Vagina (tissue), 2 donors: ENCODE measurements around the gene UMODL1. TPM values are rescaled to one million over a fixed set of nuclear protein-coding genes. Genes with fewer than 3 reads are reported as not detected.
A peak's percentile ranks its signal among the peaks of the same experiment; 100 is the strongest.
"Not testable (repeated sequence)": the region's sequence is repeated elsewhere in the genome, so short reads cannot be mapped to it uniquely, and the experiment has no call there.

Experiments
- DNase-seq, 2 donors: peaks; one replicate each; pipeline ENCODE4 v3.0.0-alpha.2; 2017; ENCODE audit errors: extremely low spot score in 2 of 2
- H3K27ac ChIP-seq: fragments of 200-600 bp; sonication (generic); one replicate; pipeline ENCODE4 v1.5.1; 2019
- H3K27me3 ChIP-seq: fragments of 200-600 bp; sonication (generic); one replicate; pipeline ENCODE4 v1.5.1; 2019
- H3K36me3 ChIP-seq, 2 donors: fragments of 200-600 bp; sonication (generic); one replicate each; pipeline ENCODE4 v1.5.1; 2017 to 2019
- H3K4me1 ChIP-seq: fragments of 200-600 bp; sonication (generic); one replicate; pipeline ENCODE4 v1.5.1; 2019
- H3K4me3 ChIP-seq, 2 donors: fragments of 200-600 bp; sonication (generic); 1 replicate in 1 of 2; 2 replicates in 1 of 2; pipeline ENCODE4 v1.5.1; 2016 to 2019
- H3K9me3 ChIP-seq: fragments of 200-600 bp; sonication (generic); one replicate; pipeline ENCODE4 v1.5.1; 2019
- POLR2A ChIP-seq, 2 donors: fragments of 450-650 bp; IDR thresholded peaks; one replicate each; pipeline ENCODE4 v1.6.1; 2017; ENCODE audit warnings: antibody characterized with exemption in 2 of 2, mild to moderate bottlenecking in 2 of 2, moderate library complexity in 2 of 2
- POLR2AphosphoS5 ChIP-seq, 2 donors: sonication (generic); formaldehyde crosslinking; IDR thresholded peaks; one replicate each; pipeline ENCODE4 v1.9.0; 2017; ENCODE audit warnings: antibody characterized with exemption in 2 of 2, mild to moderate bottlenecking in 2 of 2, low read depth in 1 of 2; ENCODE audit not compliant: insufficient read depth in 1 of 2
- intact Hi-C: fragments of 100-400 bp; cut with DNase I; formaldehyde crosslinking; loops from one replicate; pipeline ENCODE4 v1.15.1; 2023
- total RNA-seq: library from RNA; depleted of rRNA; stranded (reverse); fragments of >200 nt; gene quantifications from one replicate; pipeline ENCODE4 v1.2.3, GENCODE V29; 2016
- TF ChIP-seq, protein P1 (sequence below), 3 experiments: fragments of 450-650 bp in 2 of 3; fragments of 200-600 bp in 1 of 3; sonication (generic) in 1 of 3; IDR thresholded peaks; one replicate each; pipeline ENCODE4 v1.5.1; 2017 to 2019; ENCODE audit warnings: antibody characterized with exemption in 3 of 3, mild to moderate bottlenecking in 2 of 3, moderate library complexity in 2 of 3

The UMODL1 gene
- total RNA-seq, 1 donor from 2014 or later, result not detected

DNA sequence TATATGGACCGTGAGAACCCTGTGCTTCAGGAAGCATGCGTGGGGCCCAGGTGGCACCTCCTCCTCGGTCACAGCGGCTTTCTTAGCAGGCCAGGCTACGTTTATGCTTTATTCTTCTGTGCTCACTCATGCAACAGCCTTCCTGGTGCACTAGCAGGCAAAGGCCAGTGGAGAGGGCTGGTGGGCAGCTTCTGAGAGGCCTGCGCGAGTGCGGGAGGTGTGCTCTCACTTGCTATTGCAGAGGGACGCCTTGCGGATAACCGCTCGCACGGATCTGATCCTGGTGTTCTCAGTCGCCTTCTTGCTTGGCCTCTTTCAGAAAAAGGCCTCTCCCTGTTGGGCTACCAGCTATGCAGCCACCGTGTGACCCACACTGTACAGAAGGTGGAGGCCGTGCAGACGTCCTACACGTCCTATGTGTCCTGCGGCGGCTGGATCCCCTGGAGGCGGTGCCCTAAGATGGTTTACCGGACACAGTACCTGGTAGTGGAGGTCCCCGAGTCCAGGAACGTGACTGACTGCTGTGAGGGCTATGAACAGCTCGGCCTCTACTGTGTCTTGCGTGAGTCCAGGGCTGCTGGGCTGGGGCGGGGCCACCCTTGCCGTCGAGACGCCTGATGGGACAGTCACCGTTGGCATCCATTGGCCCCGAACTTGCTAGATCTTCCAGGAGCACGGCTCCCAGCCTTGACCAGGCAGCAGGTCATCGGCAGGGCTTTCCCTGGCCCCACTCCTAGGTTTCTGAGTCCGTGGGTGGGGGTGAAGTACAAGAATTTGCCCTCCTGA is 4.8 kb downstream of the UMODL1 start:
- Histone ChIP-seq H3K9me3 (no peaks in the 10 kb centered on the region), H3K27me3 (no peaks in the 10 kb centered on the region), H3K4me3 (no peak overlapping the region), H3K36me3 (no peaks in the 10 kb centered on the region), H3K4me1 (peaks cover 18% of the 10 kb centered on the region), H3K27ac (no peak overlapping the region)
- intact Hi-C loops, result no loop called here
- DNase-seq, result no peak
- TF ChIP-seq POLR2A (IDR thresholded peaks at IDR 0.05), result no peak
- TF ChIP-seq POLR2AphosphoS5 (IDR thresholded peaks at IDR 0.05; ENCODE audit: insufficient read depth in 1 of 2, low read depth in 1 of 2), result no peak
- TF ChIP-seq, protein P1, sequence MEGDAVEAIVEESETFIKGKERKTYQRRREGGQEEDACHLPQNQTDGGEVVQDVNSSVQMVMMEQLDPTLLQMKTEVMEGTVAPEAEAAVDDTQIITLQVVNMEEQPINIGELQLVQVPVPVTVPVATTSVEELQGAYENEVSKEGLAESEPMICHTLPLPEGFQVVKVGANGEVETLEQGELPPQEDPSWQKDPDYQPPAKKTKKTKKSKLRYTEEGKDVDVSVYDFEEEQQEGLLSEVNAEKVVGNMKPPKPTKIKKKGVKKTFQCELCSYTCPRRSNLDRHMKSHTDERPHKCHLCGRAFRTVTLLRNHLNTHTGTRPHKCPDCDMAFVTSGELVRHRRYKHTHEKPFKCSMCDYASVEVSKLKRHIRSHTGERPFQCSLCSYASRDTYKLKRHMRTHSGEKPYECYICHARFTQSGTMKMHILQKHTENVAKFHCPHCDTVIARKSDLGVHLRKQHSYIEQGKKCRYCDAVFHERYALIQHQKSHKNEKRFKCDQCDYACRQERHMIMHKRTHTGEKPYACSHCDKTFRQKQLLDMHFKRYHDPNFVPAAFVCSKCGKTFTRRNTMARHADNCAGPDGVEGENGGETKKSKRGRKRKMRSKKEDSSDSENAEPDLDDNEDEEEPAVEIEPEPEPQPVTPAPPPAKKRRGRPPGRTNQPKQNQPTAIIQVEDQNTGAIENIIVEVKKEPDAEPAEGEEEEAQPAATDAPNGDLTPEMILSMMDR (IDR thresholded peaks at IDR 0.05), result no peak

DNA sequence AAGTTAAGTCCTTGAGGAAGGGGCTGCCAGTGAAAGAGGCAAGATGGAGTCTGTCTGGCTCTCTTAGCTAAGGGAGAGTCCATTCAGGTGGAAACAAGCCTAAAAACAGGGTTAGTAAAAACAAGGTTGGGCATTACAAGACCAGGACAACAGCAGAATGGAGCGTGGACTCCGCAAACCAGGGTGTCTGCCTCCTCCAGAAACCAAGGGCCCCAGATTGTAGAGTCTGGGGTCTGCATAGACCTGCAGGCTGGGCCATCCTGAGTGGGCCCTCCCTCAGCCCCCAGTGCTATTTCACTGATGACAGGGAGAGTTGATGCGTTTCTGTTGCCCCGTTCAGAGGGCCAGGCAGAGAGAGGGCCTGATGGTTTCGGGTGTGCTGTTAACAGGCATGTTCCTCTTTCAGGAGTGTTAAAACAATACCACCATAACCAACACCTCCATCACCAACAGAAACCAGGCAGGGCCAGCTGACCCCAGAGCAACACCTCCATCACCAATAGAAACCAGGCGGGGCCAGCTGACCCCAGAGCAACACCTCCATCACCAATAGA is 6.6 kb downstream of the UMODL1 start:
- peaks cover 24% of the 10 kb centered on the region for H3K4me1 ChIP-seq
- H3K9me3 ChIP-seq, intact Hi-C loops, H3K36me3 ChIP-seq, H3K4me3 ChIP-seq, DNase-seq, H3K27ac ChIP-seq, H3K27me3 ChIP-seq: not testable (repeated sequence)

DNA sequence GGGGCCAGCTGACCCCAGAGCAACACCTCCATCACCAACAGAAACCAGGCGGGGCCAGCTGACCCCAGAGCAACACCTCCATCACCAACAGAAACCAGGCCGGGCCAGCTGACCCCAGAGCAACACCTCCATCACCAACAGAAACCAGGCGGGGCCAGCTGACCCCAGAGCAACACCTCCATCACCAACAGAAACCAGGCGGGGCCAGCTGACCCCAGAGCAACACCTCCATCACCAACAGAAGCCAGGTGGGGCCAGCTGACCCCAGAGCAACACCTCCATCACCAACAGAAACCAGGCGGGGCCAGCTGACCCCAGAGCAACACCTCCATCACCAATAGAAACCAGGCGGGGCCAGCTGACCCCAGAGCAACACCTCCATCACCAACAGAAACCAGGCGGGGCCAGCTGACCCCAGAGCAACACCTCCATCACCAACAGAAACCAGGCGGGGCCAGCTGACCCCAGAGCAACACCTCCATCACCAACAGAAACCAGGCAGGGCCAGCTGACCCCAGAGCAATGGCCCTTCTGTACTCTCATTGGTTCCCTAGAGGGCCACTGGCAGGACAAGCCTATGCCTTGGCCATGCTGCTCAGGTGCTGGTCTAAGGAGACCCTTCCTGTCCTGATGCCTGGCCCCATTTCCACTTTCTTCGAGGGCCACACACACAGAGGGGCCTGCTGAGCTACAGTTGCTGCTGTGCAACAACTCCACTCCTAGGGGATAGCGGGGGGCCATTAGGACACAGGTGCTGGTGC is 7.3 kb downstream of the UMODL1 start:
- H3K27me3 ChIP-seq, intact Hi-C loops, DNase-seq, H3K4me3 ChIP-seq, H3K9me3 ChIP-seq, H3K27ac ChIP-seq, H3K36me3 ChIP-seq: not testable (repeated sequence)
- H3K4me1 ChIP-seq, result peaks cover 24% of the 10 kb centered on the region

DNA sequence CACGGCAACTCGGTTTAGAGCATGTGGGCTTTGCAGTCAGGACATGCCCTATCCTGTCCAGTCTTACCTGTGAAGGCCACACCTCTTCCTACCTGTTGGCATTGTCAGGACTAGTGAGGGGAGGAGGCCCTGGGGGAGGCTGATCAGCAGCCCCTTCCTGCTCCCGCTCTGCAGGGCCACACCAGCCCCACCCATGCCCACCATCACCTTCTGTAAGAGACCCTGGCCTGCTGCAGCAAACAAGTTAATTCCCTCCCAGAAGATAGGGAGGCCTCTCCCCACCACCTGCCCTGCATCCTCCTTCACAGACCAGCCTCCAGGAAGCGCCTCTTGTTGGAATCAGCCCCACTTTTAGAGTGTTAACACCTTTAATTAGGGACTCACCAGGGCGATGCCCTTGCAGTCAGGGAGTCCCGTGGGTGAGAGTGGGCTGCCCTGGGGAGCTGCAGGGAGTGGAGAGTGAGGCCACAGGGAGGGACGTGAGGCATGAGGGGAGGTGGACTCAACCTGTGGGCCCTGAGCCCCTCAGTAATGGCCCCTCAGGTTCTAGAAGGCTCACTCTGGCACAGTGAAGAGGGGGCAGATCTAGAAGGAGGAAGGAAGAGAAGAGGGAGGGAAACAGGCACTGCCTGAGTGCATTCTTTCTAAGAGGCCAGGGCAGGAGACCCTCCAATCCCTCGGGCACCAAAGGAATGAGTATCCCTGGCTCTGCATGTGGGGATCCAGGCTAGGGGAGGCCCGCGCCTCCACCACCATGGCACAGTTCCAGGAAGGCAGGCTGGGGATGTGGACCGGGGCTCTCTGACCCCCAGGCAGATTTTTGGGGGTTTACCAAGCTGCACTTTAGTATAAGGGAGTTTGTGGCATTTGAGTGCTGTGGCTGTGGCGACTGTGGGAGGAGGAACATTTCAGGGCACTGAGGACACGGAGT is 8.2 kb downstream of the UMODL1 start:
- no peak for TF ChIP-seq POLR2AphosphoS5 (IDR thresholded peaks at IDR 0.05; ENCODE audit: insufficient read depth in 1 of 2, low read depth in 1 of 2)
- no peak for TF ChIP-seq POLR2A (IDR thresholded peaks at IDR 0.05)
- TF ChIP-seq, protein P1 (IDR thresholded peaks at IDR 0.05), result no peak
- peaks cover 24% of the 10 kb centered on the region for H3K4me1 ChIP-seq
- no peak overlapping the region for H3K27ac ChIP-seq
- no peak overlapping the region for H3K4me3 ChIP-seq
- H3K27me3 ChIP-seq, result no peaks in the 10 kb centered on the region
- no peaks in the 10 kb centered on the region for H3K9me3 ChIP-seq
- H3K36me3 ChIP-seq, result no peaks in the 10 kb centered on the region
- intact Hi-C loops, result no loop called here
- DNase-seq, result no peak

DNA sequence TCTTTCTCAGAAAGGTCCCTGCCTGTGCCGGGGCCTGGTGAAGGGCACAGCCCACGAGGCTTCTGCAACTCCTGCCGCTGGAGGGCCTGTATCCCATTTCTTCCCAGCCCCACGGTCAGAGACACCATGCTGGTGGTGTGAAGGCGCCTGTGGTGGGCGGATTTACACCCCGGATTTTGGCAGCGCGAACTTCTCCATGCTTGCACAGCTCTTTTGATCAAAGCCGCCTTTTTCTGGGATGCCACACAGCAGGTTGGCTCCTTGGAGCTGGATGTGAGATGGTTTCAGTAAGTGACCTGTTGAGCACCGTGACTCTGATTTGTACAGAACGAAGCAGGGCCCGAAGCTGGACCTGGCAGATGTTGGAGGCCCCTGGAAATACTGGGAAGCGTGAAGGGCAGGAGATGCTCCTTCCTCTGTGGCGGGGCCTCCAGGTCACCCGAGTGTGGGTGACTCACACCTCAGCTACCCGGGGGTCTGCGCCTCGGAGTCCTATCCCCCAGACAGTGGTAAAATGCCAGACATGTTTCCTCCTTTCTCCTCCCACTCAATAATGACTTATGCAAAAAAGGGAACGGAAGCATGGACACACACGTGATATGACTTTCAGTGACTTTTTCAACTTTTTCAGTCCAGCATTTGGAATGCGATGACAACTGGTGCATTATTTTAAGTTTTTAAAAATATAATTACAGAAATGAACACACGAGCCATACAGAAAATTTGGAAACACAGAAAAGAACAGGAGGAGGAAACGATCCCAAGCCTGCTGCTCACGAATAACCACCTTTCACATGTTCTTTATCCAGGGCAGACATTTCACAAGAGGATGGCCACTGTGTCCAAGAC is 9.0 kb downstream of the UMODL1 start:
- H3K9me3 ChIP-seq, result no peaks in the 10 kb centered on the region
- TF ChIP-seq, protein P1 (IDR thresholded peaks at IDR 0.05), result no peak
- TF ChIP-seq POLR2AphosphoS5 (IDR thresholded peaks at IDR 0.05; ENCODE audit: insufficient read depth in 1 of 2, low read depth in 1 of 2) (no peak), POLR2A (IDR thresholded peaks at IDR 0.05) (no peak)
- H3K4me3 ChIP-seq, result no peak overlapping the region
- peaks cover 24% of the 10 kb centered on the region for H3K4me1 ChIP-seq
- intact Hi-C loops, result no loop called here
- DNase-seq, result no peak
- H3K27ac ChIP-seq, result peak overlapping the region; percentile 59
- no peaks in the 10 kb centered on the region for H3K27me3 ChIP-seq
- no peaks in the 10 kb centered on the region for H3K36me3 ChIP-seq
